ENCODE data around the gene SPOCK2.

SPOCK2 gene

DNA sequence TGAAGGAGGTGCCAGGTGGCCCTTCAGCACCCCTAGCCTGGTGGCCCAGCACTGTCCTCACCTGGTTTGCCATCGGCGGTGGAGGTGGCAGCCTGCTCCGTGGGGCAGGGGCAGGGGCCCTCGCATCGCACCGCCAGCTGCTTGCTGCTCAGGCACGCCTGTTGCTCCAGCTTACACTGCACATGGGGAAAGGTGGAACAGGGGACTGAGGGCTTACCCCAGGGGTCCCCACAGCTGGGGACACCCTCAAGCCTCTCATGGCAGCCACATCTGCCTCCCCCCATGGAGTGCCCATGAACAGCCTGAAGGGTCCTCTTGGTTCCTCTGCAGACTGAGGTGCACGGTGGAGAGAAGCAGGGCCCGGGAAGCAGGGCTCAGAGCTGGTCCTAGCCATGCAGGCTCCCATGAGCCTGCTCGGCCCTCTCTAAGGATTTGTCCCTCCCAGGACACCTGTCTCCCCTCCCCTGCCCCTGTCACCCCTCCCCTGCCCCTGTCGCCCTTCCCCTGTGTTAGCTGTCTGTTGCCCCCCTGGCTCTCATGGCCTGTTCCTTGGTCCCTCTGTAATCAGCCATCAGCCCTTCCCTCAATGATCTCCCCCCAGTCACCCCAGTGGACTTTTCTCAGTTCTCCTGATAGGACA lies 20.1 kb downstream of the SPOCK2 start:
- no peak for DNase-seq (ENCODE audit: low read depth, low spot score)
- TF ChIP-seq, protein P1, sequence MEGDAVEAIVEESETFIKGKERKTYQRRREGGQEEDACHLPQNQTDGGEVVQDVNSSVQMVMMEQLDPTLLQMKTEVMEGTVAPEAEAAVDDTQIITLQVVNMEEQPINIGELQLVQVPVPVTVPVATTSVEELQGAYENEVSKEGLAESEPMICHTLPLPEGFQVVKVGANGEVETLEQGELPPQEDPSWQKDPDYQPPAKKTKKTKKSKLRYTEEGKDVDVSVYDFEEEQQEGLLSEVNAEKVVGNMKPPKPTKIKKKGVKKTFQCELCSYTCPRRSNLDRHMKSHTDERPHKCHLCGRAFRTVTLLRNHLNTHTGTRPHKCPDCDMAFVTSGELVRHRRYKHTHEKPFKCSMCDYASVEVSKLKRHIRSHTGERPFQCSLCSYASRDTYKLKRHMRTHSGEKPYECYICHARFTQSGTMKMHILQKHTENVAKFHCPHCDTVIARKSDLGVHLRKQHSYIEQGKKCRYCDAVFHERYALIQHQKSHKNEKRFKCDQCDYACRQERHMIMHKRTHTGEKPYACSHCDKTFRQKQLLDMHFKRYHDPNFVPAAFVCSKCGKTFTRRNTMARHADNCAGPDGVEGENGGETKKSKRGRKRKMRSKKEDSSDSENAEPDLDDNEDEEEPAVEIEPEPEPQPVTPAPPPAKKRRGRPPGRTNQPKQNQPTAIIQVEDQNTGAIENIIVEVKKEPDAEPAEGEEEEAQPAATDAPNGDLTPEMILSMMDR (IDR thresholded peaks at IDR 0.05; ENCODE audit: low read depth, low read length): no peak
- H3K4me3 ChIP-seq (ENCODE audit: low read depth, low read length): no peak overlapping the region
- in situ Hi-C loops (cut with HindIII; ENCODE audit: low sequenced_read_pairs): no loop called here

DNA sequence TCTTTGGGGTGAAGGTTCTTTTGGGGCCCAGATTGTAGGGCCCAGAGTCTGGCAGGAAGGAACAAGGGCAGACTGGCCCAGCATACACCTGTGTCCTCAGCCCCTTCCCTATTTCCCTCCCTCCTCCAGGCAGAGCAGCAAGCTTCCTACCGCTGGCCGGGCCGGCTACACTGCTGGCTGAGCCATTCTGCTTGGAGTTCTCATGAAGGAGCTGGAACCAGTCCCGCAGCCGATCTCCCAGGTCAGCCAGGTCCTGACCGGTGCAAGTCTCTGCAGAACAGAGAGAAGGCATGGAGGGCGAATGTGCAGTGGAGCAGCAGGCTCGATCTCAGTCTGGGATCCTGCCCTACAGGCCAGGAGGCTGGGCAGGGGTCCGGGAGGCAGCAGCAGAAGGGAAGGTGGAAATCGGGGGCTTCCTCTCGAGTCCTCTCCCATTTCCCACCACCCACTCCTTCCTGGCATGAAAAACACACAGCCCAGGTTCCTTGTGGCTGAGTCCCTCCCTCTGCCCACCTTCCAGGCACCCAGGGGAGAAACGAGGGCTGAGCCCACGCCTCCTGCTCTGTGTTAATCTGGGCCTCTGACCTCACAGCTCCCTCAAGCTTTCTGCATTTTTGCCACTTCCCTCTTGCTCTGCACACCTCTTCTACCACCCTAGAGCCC lies 20.8 kb downstream of the SPOCK2 start:
- in situ Hi-C loops (cut with HindIII; ENCODE audit: low sequenced_read_pairs): no loop called here
- H3K4me3 ChIP-seq (ENCODE audit: low read depth, low read length): no peak overlapping the region
- TF ChIP-seq, protein P1 (IDR thresholded peaks at IDR 0.05; ENCODE audit: low read depth, low read length): no peak
- no peak for DNase-seq (ENCODE audit: low read depth, low spot score)

DNA sequence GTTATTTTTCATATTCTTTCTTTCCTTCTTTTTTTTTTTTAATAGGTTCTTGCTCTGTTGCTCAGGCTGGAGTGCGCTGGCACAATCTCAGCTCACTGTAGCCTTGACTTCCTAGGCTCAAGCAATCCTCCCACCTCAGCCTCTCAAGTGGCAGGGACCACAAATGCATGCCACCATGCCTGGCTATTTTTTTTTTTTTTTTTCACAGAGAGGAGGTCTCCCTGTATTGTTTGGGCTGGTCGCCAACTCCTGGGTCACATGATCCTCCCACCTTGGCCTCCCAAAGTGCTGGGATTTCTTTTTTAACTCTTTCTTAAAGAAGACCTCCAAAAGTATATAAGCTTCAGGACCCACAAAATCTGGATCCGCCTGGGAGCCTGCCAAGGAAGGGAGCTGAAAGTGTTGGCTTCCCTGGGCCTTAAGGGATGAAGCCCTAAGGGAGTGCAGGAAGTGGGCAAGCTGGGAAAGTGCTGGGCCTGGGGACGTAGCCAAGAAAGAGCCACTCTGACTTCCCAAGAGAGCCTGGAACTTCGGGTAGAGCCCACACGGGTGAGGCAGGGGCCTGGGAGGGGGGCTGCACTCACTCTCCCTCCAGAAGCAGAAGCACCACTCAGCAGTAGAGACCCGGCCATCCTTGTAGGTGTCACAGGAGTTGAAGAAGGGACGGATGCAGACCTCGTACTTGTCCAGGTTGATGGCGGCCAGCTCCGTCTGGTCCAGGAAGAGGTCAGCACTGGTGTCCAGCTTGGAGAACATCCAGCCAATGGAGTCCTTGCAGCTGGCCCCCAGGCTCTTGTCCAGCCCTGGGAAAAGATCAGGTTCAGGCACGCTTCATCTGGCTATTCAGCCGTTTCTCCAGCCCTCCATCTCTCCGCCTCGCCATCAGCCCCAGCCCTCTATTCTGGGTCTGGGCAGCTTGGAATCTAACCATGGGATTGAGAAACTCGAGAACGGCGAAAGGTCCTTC lies 21.8 kb downstream of the SPOCK2 start:
- TF ChIP-seq, protein P1 (IDR thresholded peaks at IDR 0.05; ENCODE audit: low read depth, low read length): no peak
- DNase-seq (ENCODE audit: low read depth, low spot score): no peak
- in situ Hi-C loops (cut with HindIII; ENCODE audit: low sequenced_read_pairs): no loop called here
- no peak overlapping the region for H3K4me3 ChIP-seq (ENCODE audit: low read depth, low read length)

DNA sequence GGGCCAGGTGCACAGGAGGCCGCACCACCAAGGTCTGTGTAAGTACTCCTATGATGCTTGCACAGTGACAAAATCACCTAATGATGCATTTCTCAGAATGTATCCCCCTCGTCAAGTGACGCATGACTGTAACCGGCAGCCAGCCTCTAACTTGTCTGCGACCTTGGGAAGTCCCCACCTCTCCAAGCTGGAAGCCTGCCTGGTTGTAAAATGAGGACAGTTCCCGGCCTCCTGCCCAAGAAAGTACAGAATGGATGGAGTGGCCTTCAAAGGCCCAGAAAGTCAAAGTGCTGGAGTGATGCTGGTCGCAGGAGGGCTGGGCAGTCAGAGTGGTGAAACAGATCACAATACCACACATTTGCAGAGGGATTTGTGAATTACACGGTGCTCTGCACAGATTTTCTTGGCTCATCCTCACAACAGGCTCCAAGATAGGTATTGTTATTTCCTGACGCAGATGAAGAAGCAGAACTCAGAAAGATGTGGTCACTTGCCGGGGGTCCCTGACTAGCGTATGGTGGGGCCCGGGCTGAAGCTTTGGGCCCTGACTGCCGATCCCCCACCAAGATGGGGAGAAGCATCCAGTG lies 22.8 kb downstream of the SPOCK2 start:
- DNase-seq (ENCODE audit: low read depth, low spot score): no peak
- TF ChIP-seq, protein P1 (IDR thresholded peaks at IDR 0.05; ENCODE audit: low read depth, low read length): no peak
- H3K4me3 ChIP-seq (ENCODE audit: low read depth, low read length): no peak overlapping the region
- in situ Hi-C loops (cut with HindIII; ENCODE audit: low sequenced_read_pairs): no loop called here

DNA sequence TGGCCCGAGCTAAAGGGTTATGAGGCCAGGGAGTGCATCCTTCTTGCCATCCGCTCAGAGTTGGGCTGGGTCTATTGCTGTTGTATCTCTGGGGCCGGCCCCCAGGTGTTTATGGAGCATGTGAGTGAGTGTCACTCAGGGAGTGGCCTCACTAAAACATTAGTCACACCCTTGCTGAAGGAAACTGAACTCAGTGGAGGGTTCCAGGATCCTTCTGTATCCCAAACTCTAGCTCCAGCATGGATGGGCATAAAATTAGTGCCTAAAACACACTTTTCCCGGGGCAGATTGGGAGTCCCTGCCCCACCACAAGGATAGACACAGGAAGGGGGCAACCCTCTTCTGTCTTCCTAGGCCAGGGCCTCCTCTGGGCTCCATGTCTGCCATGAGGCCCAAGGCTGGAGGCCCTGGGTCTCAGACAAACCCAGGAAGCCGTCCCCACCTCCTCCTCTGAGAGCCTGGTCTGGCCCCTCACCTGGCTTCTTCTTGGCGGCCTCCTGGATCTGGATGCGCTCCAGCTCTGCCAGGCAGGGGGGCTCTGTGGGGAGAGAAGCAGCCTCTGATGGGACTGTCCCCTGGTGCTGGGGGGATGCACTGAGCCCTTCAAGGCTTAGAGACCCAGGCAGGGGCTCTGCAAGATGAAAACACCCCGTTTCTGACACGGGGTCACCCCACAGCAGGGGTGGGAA lies 24.5 kb downstream of the SPOCK2 start:
- in situ Hi-C loops (cut with HindIII; ENCODE audit: low sequenced_read_pairs): no loop called here

More for the DNA sequence above, 24.5 kb downstream of the SPOCK2 start:
- no peak overlapping the region for H3K4me3 ChIP-seq (ENCODE audit: low read depth, low read length)
- TF ChIP-seq, protein P1 (IDR thresholded peaks at IDR 0.05; ENCODE audit: low read depth, low read length): no peak
- DNase-seq (ENCODE audit: low read depth, low spot score): no peak
